ENCODE data around the gene SH2D3C.

DNA sequence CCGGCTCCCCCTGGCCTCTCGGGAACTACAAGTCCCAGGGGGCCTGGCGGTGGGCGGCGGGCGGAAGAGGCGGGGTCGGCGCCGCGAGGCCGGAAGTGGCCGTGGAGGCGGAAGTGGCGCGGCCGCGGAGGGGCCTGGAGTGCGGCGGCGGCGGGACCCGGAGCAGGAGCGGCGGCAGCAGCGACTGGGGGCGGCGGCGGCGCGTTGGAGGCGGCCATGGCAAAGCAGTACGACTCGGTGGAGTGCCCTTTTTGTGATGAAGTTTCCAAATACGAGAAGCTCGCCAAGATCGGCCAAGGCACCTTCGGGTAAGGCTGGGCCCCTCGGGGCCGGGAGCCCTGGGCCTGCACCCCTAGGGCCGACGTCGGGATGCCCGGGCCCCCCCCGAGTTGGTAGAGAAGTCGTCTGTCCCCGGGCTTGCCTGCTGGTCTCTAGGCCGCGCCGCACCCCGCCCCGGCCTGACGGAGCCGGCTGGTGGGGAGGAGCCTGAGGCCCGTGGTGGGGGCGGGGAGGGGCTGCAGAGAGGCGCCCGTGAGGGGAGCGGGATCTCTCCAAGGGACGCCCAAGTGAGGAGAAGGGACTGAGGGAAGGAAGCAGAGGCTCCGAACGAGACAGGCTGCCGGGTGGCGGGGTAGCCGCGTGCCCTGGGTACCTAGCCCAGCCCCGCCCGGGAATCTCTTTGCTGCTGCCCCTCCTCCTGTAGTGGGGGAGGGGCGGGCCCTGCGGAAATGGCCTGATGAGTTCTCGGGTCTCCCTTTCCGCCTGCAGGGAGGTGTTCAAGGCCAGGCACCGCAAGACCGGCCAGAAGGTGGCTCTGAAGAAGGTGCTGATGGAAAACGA lies 7.7 kb upstream of the SH2D3C start, which contains the start of gene CDK9:
- TF ChIP-seq POLR2A (IDR thresholded peaks at IDR 0.05; ENCODE audit: low read depth, low read length) = peak; percentile 79
- TF ChIP-seq, protein P1, sequence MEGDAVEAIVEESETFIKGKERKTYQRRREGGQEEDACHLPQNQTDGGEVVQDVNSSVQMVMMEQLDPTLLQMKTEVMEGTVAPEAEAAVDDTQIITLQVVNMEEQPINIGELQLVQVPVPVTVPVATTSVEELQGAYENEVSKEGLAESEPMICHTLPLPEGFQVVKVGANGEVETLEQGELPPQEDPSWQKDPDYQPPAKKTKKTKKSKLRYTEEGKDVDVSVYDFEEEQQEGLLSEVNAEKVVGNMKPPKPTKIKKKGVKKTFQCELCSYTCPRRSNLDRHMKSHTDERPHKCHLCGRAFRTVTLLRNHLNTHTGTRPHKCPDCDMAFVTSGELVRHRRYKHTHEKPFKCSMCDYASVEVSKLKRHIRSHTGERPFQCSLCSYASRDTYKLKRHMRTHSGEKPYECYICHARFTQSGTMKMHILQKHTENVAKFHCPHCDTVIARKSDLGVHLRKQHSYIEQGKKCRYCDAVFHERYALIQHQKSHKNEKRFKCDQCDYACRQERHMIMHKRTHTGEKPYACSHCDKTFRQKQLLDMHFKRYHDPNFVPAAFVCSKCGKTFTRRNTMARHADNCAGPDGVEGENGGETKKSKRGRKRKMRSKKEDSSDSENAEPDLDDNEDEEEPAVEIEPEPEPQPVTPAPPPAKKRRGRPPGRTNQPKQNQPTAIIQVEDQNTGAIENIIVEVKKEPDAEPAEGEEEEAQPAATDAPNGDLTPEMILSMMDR (conservative IDR thresholded peaks at IDR 0.05; ENCODE audit: low read depth, low read length) = no peak
- TF ChIP-seq CHD1 (IDR thresholded peaks at IDR 0.05; ENCODE audit: low read depth, low read length) = no peak
- TF ChIP-seq FOS (IDR thresholded peaks at IDR 0.05; ENCODE audit: low read depth, low read length) = no peak

All from IMR-90 (cell line).